Activated CD4-positive, alpha-beta T cell treated with anti-CD3 and anti-CD28 coated beads, Interleukin-2, amount 50 U/mL, for 16 hours (primary cell): ENCODE measurements around the gene SLC20A1.
"Not testable (repeated sequence)": the region's sequence is repeated elsewhere in the genome, so short reads cannot be mapped to it uniquely, and the experiment has no call there.

ENCODE experiments used
- DNase-seq: peaks from one replicate; pipeline ENCODE4 v3.0.0-alpha.2; 2020

Gene SLC20A1

GRCh38 chr2:112648081-112648480 is 2.3 kb downstream of the SLC20A1 start:
- DNase-seq, result no peak

GRCh38 chr2:112656679-112657078 is 10.9 kb downstream of the SLC20A1 start:
- DNase-seq, result no peak

GRCh38 chr2:112658301-112658700 is 12.6 kb downstream of the SLC20A1 start:
- no peak for DNase-seq

GRCh38 chr2:112658839-112659667 is 13.3 kb downstream of the SLC20A1 start:
- DNase-seq, result no peak

DNA sequence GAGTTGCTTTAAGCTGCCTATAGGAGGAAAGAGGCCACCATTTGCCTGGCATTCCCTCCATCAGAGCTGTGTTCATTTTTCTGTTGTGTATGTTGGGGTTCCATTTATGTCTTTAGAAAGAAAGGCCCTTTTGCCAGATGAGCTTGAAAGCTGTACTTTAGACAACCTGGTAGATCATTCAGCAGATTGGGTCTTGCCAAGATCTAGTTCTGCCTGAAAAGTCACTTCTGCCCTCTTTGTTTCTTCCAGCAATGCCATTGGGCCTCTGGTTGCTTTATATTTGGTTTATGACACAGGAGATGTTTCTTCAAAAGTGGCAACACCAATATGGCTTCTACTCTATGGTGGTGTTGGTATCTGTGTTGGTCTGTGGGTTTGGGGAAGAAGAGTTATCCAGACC is 14.4 kb downstream of the SLC20A1 start:
- no peak for DNase-seq

- DNase-seq, result no peak
These were observed 16.0 kb downstream of the SLC20A1 start for GRCh38 chr2:112661656-112662305.

GRCh38 chr2:112662704-112663103 is 17.0 kb downstream of the SLC20A1 start:
- DNase-seq, result no peak

DNA sequence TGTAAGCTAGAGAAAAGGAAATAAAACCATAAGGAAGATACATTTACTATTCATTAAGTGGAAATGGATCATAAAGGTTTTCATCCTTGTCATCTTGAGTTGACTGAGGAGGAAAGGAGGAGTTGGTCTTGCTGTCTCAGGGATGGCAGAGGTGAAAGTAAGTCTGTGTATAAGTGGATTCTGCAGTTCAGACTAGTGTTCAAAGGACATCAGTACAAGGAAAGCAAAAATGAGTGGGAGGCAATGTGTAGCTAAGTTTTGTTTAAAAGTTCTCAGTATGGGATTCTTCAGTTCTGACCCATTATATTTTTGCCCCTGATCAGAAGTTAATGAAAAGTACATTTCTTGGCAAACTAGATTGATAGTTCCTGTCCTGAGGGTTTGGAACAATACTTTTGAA is 18.9 kb downstream of the SLC20A1 start:
- no peak for DNase-seq

- DNase-seq, result no peak
These were observed 19.5 kb downstream of the SLC20A1 start for GRCh38 chr2:112665113-112665780.

DNA sequence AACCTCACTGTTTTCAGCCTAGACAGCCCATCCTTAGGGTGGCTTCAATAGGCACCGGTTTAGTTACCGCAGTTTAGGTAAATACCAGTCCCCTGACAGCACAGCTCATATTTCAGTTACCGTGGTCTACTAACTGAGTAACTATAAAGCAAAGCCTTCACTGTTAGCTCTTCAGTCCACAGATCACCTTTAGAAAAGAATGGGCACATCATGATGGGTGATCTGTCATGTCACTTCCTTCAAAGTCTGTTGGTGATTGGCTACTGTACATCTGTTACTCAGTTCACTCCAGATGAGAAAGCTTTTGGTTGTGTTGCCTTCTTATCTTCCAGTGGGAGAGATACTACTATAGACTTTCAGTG is 21.0 kb downstream of the SLC20A1 start:
- DNase-seq, result no peak

- not testable (repeated sequence) for DNase-seq
These were observed 21.8 kb downstream of the SLC20A1 start for GRCh38 chr2:112667540-112667939.

- no peak for DNase-seq
These were observed 23.9 kb downstream of the SLC20A1 start for GRCh38 chr2:112669667-112670066.

DNA sequence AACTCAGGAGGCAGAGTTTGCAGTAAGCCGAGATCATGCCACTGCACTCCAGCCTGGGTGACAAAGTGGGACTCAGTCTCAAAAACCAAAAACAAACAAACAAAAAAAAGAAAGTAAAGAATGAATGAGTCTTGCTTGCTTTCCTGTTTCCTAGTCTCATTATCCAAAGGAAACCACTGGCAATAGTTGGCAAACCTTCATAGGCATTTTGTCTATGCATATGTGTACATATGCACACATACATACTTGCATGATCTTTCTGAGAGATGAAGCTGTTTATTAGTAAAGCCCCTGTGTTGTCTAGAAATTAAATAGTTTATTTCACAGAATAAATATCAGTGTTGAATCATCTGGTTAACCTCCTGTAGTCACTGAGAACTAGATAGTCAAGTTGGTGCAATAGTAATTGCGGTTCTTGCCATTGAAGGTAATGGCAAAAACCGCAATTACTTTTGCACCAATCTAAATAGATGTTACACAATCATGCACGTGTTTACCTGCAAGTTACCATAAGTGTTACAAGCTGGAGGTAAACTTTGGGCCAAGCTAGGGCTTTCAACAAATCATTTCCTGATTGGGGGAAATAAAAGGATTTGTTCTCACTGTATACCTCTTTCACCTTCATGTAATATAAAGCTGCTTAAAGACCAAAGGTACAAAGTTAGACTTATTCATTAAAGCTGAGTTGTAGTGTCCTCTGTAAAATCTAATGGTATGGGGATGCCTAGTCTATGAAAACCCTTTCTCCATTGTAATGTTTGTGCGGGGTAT is 24.7 kb downstream of the SLC20A1 start:
- no peak for DNase-seq

DNA sequence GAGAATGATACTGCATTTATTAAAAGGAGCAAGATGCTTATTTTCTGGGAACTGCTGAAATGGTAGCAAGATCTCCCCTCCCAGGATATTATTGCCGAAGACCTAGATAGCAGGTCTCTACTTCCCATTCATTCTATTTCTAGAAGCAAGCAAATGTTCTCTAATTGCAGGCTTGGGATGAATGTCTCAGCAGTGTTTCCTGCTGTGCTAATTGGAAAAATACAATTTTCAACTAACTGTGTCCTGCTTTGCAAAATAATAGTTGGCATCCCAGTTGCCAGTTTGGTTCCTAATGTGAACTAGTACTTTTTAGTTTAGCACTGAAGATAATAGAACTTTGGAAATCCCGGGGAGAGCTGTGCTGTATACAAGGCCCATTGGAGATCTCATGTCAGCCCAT is 26.1 kb downstream of the SLC20A1 start:
- DNase-seq, result no peak

DNA sequence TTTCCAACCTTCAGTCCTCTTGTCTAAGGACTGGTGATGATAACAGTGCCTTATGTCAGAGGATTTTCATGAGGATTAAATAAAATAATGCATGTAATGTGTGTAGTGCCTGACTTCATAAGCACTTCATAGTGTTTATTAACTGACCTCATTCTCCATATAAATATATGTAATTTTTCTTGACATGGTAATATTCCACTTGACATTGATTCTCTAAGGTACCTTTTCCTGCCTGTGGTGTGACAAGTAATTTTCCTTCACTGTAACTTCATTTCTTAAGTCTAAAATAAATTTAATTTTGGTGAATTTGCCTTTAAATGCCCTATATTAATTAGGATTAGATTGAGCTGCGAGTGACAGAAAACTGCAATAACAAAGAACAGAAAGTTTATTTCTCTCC is 27.3 kb downstream of the SLC20A1 start:
- DNase-seq, result no peak

- DNase-seq, result no peak
These were observed 28.5 kb downstream of the SLC20A1 start for GRCh38 chr2:112674229-112674628.

DNA sequence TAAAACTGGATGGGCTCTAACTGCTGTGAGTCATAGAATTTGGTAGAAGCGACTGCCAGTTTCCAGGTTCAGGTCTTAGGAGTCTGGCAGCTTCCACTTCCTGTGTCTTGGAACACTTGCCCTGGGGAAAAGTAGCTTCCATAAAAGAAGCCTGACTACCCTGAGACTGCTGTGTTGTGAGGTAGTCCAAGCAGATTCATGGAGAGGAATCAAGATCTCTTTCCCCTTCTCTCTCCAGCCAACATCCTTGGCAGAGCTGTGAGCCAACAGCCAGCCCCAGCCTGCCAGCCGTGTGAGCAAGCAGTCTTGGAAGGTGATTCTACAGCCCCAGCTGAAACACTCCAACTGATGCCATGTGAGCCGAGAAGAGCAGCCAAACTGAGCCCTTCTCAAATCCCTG is 33.7 kb downstream of the SLC20A1 start:
- no peak for DNase-seq

DNA sequence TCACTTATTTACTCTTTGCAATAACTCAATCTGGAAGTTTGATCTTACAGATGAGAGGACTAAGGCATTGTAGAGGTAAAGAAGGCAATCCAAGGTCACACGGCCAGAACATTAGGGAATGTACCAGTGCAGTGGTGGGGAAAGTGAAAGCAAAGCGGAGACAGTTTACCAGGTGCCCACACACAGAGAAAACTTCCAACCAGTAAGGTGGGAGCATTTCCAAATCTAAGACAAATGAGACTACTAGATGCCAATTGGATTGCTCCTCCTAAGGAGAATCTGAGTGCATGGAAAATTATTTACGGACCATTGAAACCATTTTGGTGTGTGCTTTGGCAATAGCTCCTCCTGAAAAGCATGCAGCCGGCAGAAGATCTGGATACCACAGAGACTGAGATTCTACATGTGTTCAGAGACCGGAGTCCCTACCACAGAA is 34.9 kb downstream of the SLC20A1 start:
- no peak for DNase-seq

DNA sequence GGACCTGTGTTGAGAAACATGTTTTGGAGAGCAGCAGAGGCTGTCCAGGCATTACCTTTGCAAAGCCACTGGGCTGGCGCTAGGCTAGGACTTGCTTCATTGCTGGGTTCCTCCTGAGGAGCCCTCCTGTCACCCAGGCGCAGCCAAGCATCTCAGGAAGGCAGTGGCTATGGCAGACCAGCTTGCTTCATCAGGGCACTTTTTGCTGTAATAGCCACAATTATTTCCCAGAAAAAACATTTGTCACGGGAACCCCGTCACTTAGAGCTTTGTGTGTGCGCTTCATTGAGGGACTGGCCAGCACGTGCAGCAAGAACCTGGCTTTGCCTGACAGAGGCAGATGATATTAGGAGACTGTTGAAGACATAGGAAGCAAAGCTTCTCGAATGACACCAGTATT is 36.4 kb downstream of the SLC20A1 start:
- no peak for DNase-seq

- no peak for DNase-seq
These were observed 38.0 kb downstream of the SLC20A1 start for GRCh38 chr2:112683550-112684414.

GRCh38 chr2:112684415-112684775 is 38.7 kb downstream of the SLC20A1 start:
- no peak for DNase-seq

- no peak for DNase-seq
These were observed 39.6 kb downstream of the SLC20A1 start for GRCh38 chr2:112685271-112685884.
